DND-41 (cell line): ENCODE data around the gene FAM53B.

Source experiments
- ATAC-seq: fragments of 200-7000 bp; cut with Tn5 transposase; 3 replicates; pipeline ENCODE4 v1.9.1; 2021; ENCODE audit warnings: low read depth; ENCODE audit not compliant: insufficient read depth
- DNase-seq: peaks from one replicate; pipeline ENCODE4 v3.0.0-alpha.2; 2020
- H2AFZ ChIP-seq: 2 replicates; pipeline ENCODE4 v1.6.0; 2012; ENCODE audit warnings: low read depth, low read length
- H3K27ac ChIP-seq: 2 replicates; pipeline ENCODE4 v1.5.1; 2012; ENCODE audit warnings: low read length, inconsistent platforms
- H3K27me3 ChIP-seq: fragments of 200-600 bp; sonication (generic); 2 replicates; pipeline ENCODE4 v1.6.0; 2012; ENCODE audit warnings: low read length, mild to moderate bottlenecking, inconsistent platforms; ENCODE audit not compliant: insufficient read depth, poor library complexity
- H3K36me3 ChIP-seq: 2 replicates; pipeline ENCODE4 v1.5.1; 2012; ENCODE audit warnings: low read length, inconsistent platforms; ENCODE audit not compliant: insufficient read depth
- H3K4me1 ChIP-seq: 2 replicates; pipeline ENCODE4 v1.5.1; 2012; ENCODE audit warnings: mild to moderate bottlenecking, low read length; ENCODE audit not compliant: insufficient read depth
- H3K4me2 ChIP-seq: 2 replicates; pipeline ENCODE4 v1.6.0; 2012; ENCODE audit warnings: mild to moderate bottlenecking, moderate library complexity, low read length, inconsistent platforms; ENCODE audit not compliant: insufficient read depth
- H3K4me3 ChIP-seq, 2 experiments: fragments of 200-600 bp in 1 of 2; shearing (Covaris generic) in 1 of 2; 2 replicates each; pipeline ENCODE4 v1.5.1; 2012 to 2016; ENCODE audit warnings: inconsistent platforms in 2 of 2, low read length in 2 of 2, mild to moderate bottlenecking in 2 of 2, low read depth in 1 of 2, moderate library complexity in 1 of 2
- H3K79me2 ChIP-seq: 2 replicates; pipeline ENCODE4 v1.6.0; 2012; ENCODE audit warnings: low read length, inconsistent platforms; ENCODE audit not compliant: insufficient read depth
- H3K9ac ChIP-seq: 2 replicates; pipeline ENCODE4 v1.6.0; 2012; ENCODE audit warnings: low read depth, mild to moderate bottlenecking, inconsistent platforms, low read length, moderate library complexity
- H3K9me3 ChIP-seq: 2 replicates; pipeline ENCODE4 v1.5.1; 2012; ENCODE audit warnings: low read length, moderate library complexity, mild to moderate bottlenecking, inconsistent platforms; ENCODE audit not compliant: insufficient read depth, severe bottlenecking
- H4K20me1 ChIP-seq: 2 replicates; pipeline ENCODE4 v1.6.0; 2012; ENCODE audit warnings: low read length; ENCODE audit not compliant: insufficient read depth
- CTCF ChIP-seq: IDR thresholded peaks from 2 replicates; pipeline ENCODE4 v1.5.1; 2012; ENCODE audit warnings: borderline replicate concordance, low read length, moderate library complexity, mild to moderate bottlenecking; ENCODE audit not compliant: poor library complexity, severe bottlenecking; ENCODE audit errors: extremely low read depth
- EZH2 ChIP-seq: IDR thresholded peaks from 3 replicates; pipeline ENCODE4 v1.6.1; 2012; ENCODE audit warnings: borderline replicate concordance, low read depth, mild to moderate bottlenecking, moderate library complexity, low read length, inconsistent platforms; ENCODE audit not compliant: severe bottlenecking

Gene FAM53B

GRCh38 chr10:124604214-124605000 lies 139.8 kb downstream of the FAM53B start:
- H3K9me3 ChIP-seq = no peaks in the 10 kb centered on the region
- peaks cover under 1% of the 10 kb centered on the region; the same call in 1 of the 2 replicates for H3K36me3 ChIP-seq
- H3K9ac ChIP-seq = no peak overlapping the region
- no peak overlapping the region for H3K4me3 ChIP-seq
- no peaks in the 10 kb centered on the region for H3K27me3 ChIP-seq
- 0 out of 2 replicates have a peak overlapping the region, but pooled peaks have one; percentile 44 for H3K27ac ChIP-seq
- TF ChIP-seq CTCF = no peak
- no peak for TF ChIP-seq EZH2
- no peak overlapping the region for H3K4me2 ChIP-seq
- H2AFZ ChIP-seq = no peak overlapping the region
- DNase-seq = no peak
- H4K20me1 ChIP-seq = 0 out of 2 replicates have a peak, but pooled peaks cover 2% of the 10 kb centered on the region
- ATAC-seq = no peak
- no peaks in the 10 kb centered on the region for H3K79me2 ChIP-seq
- H3K4me1 ChIP-seq = peaks cover 5% of the 10 kb centered on the region; the same call in 1 of the 2 replicates

GRCh38 chr10:124603376-124604213 lies 140.6 kb downstream of the FAM53B start:
- Histone ChIP-seq H3K9me3 (no peaks in the 10 kb centered on the region), H3K4me1 (peaks cover 5% of the 10 kb centered on the region; the same call in 1 of the 2 replicates), H3K4me3 (no peak overlapping the region), H3K79me2 (no peaks in the 10 kb centered on the region), H3K9ac (no peak overlapping the region), H4K20me1 (0 out of 2 replicates have a peak, but pooled peaks cover 2% of the 10 kb centered on the region), H3K27me3 (no peaks in the 10 kb centered on the region), H2AFZ (no peak overlapping the region), H3K4me2 (no peak overlapping the region), H3K27ac (peak overlapping the region; percentile 44; the same call in 1 of the 2 replicates), H3K36me3 (no peaks in the 10 kb centered on the region)
- no peak for ATAC-seq
- DNase-seq = no peak
- TF ChIP-seq EZH2 (no peak), CTCF (no peak)

- no peaks in the 10 kb centered on the region for H3K36me3 ChIP-seq
- no peak overlapping the region for H3K4me2 ChIP-seq
- H3K27me3 ChIP-seq = no peaks in the 10 kb centered on the region
- H3K4me1 ChIP-seq = peaks cover 5% of the 10 kb centered on the region; the same call in 1 of the 2 replicates
- no peaks in the 10 kb centered on the region for H3K9me3 ChIP-seq
- no peaks in the 10 kb centered on the region for H3K79me2 ChIP-seq
- H3K27ac ChIP-seq = peak overlapping the region; percentile 35; the same call in 1 of the 2 replicates
- ATAC-seq = no peak
- H2AFZ ChIP-seq = no peak overlapping the region
- no peak for DNase-seq
- H4K20me1 ChIP-seq = 0 out of 2 replicates have a peak, but pooled peaks cover 2% of the 10 kb centered on the region
- H3K4me3 ChIP-seq = no peak overlapping the region
- TF ChIP-seq EZH2 = no peak
- TF ChIP-seq CTCF = no peak
- no peak overlapping the region for H3K9ac ChIP-seq
Observed at GRCh38 chr10:124602646-124603365, 141.4 kb downstream of the FAM53B start.
